Thyroid gland (tissue), 4 donors: ENCODE measurements around the gene GALNT9.

Experiments
- CTCF ChIP-seq, 6 experiments: fragments of 200-600 bp in 3 of 6; fragments of 450-650 bp in 3 of 6; sonication (generic) in 3 of 6; IDR thresholded peaks; one replicate each; pipeline ENCODE4 v1.5.1; 2016 to 2019; ENCODE audit warnings: antibody characterized with exemption in 6 of 6, mild to moderate bottlenecking in 2 of 6, inconsistent platforms in 1 of 6, moderate library complexity in 1 of 6
- POLR2A ChIP-seq, 2 donors: fragments of 450-650 bp; IDR thresholded peaks; one replicate each; pipeline ENCODE4 v1.6.1; 2017; ENCODE audit warnings: antibody characterized with exemption in 2 of 2, mild to moderate bottlenecking in 2 of 2, moderate library complexity in 1 of 2

DNA sequence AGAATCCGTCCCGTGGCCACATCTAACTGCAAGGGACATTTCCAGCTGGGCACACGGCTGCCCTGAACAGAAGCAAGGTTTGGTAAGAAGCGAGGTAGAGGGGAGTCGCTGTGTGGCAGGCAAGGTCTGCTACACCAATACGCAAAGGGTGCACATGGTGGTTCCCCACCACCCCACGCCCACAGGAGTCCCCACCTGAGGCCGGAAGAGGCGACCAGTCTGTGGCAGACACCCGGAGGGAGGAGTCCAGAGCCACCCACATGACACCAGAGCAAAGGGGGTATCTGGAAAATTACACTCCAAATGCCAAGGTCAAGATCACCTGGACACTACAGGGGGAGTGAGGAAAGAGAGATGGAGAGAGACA is 47.1 kb upstream of the GALNT9 start:
- no peak for TF ChIP-seq CTCF (IDR thresholded peaks at IDR 0.05)
- no peak for TF ChIP-seq POLR2A (IDR thresholded peaks at IDR 0.05)
